Measurements from ENCODE around the gene JCAD. TPM values are rescaled to one million over a fixed set of nuclear protein-coding genes. Genes with fewer than 3 reads are reported as not detected.

Gene JCAD
- total RNA-seq, 2 experiments from 2014 or later: not detected

GRCh38 chr10:30019468-30019867, 39.9 kb downstream of the JCAD start:
- TF ChIP-seq CTCF (IDR thresholded peaks at IDR 0.05): no peak
- intact Hi-C loops (cut with micrococcal nuclease): no loop called here
- H3K27ac Mint-ChIP-seq: no peak overlapping the region
- ChIA-PET CTCF (no interaction called here), POLR2A (no interaction called here)
- no peak for ATAC-seq
- peaks cover 39% of the 10 kb centered on the region for H3K27me3 Mint-ChIP-seq
- H3K36me3 Mint-ChIP-seq (ENCODE audit: low read depth): no peaks in the 10 kb centered on the region
- H3K4me1 Mint-ChIP-seq (ENCODE audit: low read depth): no peaks in the 10 kb centered on the region
- no peaks in the 10 kb centered on the region for H3K9me3 Mint-ChIP-seq
- H3K4me3 Mint-ChIP-seq: no peak overlapping the region
- no peak for DNase-seq

- H3K4me3 Mint-ChIP-seq: no peak overlapping the region
- H3K27ac Mint-ChIP-seq: no peak overlapping the region
Observed at GRCh38 chr10:30018496-30018895, 40.9 kb downstream of the JCAD start.

GRCh38 chr10:30017966-30018365, 41.4 kb downstream of the JCAD start:
- Mint-ChIP-seq H3K4me1 (ENCODE audit: low read depth) (no peaks in the 10 kb centered on the region), H3K9me3 (no peaks in the 10 kb centered on the region), H3K27me3 (peaks cover 42% of the 10 kb centered on the region), H3K36me3 (ENCODE audit: low read depth) (no peaks in the 10 kb centered on the region), H3K4me3 (no peak overlapping the region), H3K27ac (no peak overlapping the region)
- CTCF ChIA-PET: no interaction called here
- POLR2A ChIA-PET: no interaction called here
- no peak for TF ChIP-seq CTCF (IDR thresholded peaks at IDR 0.05)
- ATAC-seq: no peak
- no peak for DNase-seq
- intact Hi-C loops (cut with micrococcal nuclease): no loop called here

More at GRCh38 chr10:30018496-30018895, 40.9 kb downstream of the JCAD start:
- DNase-seq (no peak), ATAC-seq (no peak)
- no peaks in the 10 kb centered on the region for H3K4me1 Mint-ChIP-seq (ENCODE audit: low read depth)
- no peak for TF ChIP-seq CTCF (IDR thresholded peaks at IDR 0.05)
- ChIA-PET POLR2A (no interaction called here), CTCF (no interaction called here)
- no peaks in the 10 kb centered on the region for H3K36me3 Mint-ChIP-seq (ENCODE audit: low read depth)
- no peaks in the 10 kb centered on the region for H3K9me3 Mint-ChIP-seq
- intact Hi-C loops (cut with micrococcal nuclease): no loop called here
- H3K27me3 Mint-ChIP-seq: peaks cover 43% of the 10 kb centered on the region

GRCh38 chr10:30017556-30017955, 41.8 kb downstream of the JCAD start:
- CTCF ChIA-PET: interaction anchor here (1.4 kb wide), 1 partner anchor 15 kb away, joined by 4 read pairs; no protein-coding TSS in a partner anchor
- POLR2A ChIA-PET: no interaction called here
- Mint-ChIP-seq H3K4me1 (ENCODE audit: low read depth) (no peaks in the 10 kb centered on the region), H3K9me3 (no peaks in the 10 kb centered on the region), H3K27me3 (peaks cover 46% of the 10 kb centered on the region), H3K27ac (no peak overlapping the region), H3K4me3 (no peak overlapping the region), H3K36me3 (ENCODE audit: low read depth) (no peaks in the 10 kb centered on the region)
- no peak for TF ChIP-seq CTCF (IDR thresholded peaks at IDR 0.05)
- ATAC-seq (no peak), DNase-seq (no peak)
- intact Hi-C loops (cut with micrococcal nuclease): no loop called here

- ATAC-seq: no peak
- H3K27me3 Mint-ChIP-seq: peaks cover 33% of the 10 kb centered on the region
- no peak overlapping the region for H3K27ac Mint-ChIP-seq
- DNase-seq: no peak
- ChIA-PET CTCF (interaction anchor here (1.5 to 4.8 kb wide), 4 partner anchors 10 to 16 kb away, joined by 5 to 27 read pairs (median 10); no protein-coding TSS in a partner anchor), POLR2A (interaction anchor here (1.9 kb wide), 1 partner anchor 13 kb away, joined by 6 read pairs; no protein-coding TSS in a partner anchor)
- no peaks in the 10 kb centered on the region for H3K4me1 Mint-ChIP-seq (ENCODE audit: low read depth)
- H3K36me3 Mint-ChIP-seq (ENCODE audit: low read depth): no peaks in the 10 kb centered on the region
- intact Hi-C loops (cut with micrococcal nuclease): no loop called here
- H3K4me3 Mint-ChIP-seq: no peak overlapping the region
- no peaks in the 10 kb centered on the region for H3K9me3 Mint-ChIP-seq
- no peak for TF ChIP-seq CTCF (IDR thresholded peaks at IDR 0.05)
Observed at GRCh38 chr10:30014511-30014910, 44.9 kb downstream of the JCAD start.
